Osteoblast (primary cell): Measurements from ENCODE around the gene CACNA2D3. TPM values are rescaled to one million over a fixed set of nuclear protein-coding genes. Genes with fewer than 3 reads are reported as not detected.

Experiments
- DNase-seq: peaks from one replicate; pipeline ENCODE4 v3.0.0; 2011; ENCODE audit warnings: low spot score, mixed read lengths; ENCODE audit not compliant: insufficient read length; ENCODE audit errors: missing footprints
- H2AFZ ChIP-seq: 2 replicates; pipeline ENCODE4 v1.6.0; 2011; ENCODE audit warnings: mild to moderate bottlenecking, low read length
- H3K27ac ChIP-seq: 2 replicates; pipeline ENCODE4 v1.5.1; 2011; ENCODE audit warnings: mild to moderate bottlenecking, low read depth, low read length, moderate library complexity
- H3K27me3 ChIP-seq: 2 replicates; pipeline ENCODE4 v1.6.0; 2012; ENCODE audit warnings: mild to moderate bottlenecking, control low read depth, inconsistent platforms, low read length, moderate library complexity; ENCODE audit not compliant: insufficient read depth
- H3K36me3 ChIP-seq: 2 replicates; pipeline ENCODE4 v1.5.1; 2011; ENCODE audit warnings: mild to moderate bottlenecking, low read length, control low read depth, moderate library complexity; ENCODE audit not compliant: insufficient read depth
- H3K4me1 ChIP-seq: 2 replicates; pipeline ENCODE4 v1.5.1; 2011; ENCODE audit warnings: mild to moderate bottlenecking, low read length, control low read depth, moderate library complexity; ENCODE audit not compliant: insufficient read depth
- H3K4me2 ChIP-seq: 2 replicates; pipeline ENCODE4 v1.6.0; 2011; ENCODE audit warnings: mild to moderate bottlenecking, low read length; ENCODE audit not compliant: insufficient read depth
- H3K4me3 ChIP-seq: fragments of 200-600 bp; sonication (generic); 3 replicates; pipeline ENCODE4 v1.5.1; 2012; ENCODE audit warnings: mild to moderate bottlenecking, low read length, inconsistent platforms; ENCODE audit not compliant: insufficient read depth
- H3K79me2 ChIP-seq: 2 replicates; pipeline ENCODE4 v1.6.0; 2012; ENCODE audit warnings: mild to moderate bottlenecking, low read length, control low read depth, inconsistent platforms; ENCODE audit not compliant: insufficient read depth
- H3K9me3 ChIP-seq: 2 replicates; pipeline ENCODE4 v1.5.1; 2011; ENCODE audit warnings: low read depth, low read length, control low read depth
- H4K20me1 ChIP-seq: 2 replicates; pipeline ENCODE4 v1.6.0; 2012; ENCODE audit warnings: mild to moderate bottlenecking, low read length, control low read depth; ENCODE audit not compliant: insufficient read depth
- CTCF ChIP-seq: IDR thresholded peaks from 2 replicates; pipeline ENCODE4 v1.5.1; 2011; ENCODE audit warnings: mild to moderate bottlenecking, low read depth, low read length, moderate library complexity; ENCODE audit errors: extremely low read depth
- total RNA-seq: library from RNA; depleted of rRNA; stranded (reverse); fragments of >200 nt; gene quantifications from 2 replicates; pipeline ENCODE4 v1.2.3, GENCODE V29; 2012

CACNA2D3 gene
- total RNA-seq, 1 donor, result 0.36 TPM

DNA sequence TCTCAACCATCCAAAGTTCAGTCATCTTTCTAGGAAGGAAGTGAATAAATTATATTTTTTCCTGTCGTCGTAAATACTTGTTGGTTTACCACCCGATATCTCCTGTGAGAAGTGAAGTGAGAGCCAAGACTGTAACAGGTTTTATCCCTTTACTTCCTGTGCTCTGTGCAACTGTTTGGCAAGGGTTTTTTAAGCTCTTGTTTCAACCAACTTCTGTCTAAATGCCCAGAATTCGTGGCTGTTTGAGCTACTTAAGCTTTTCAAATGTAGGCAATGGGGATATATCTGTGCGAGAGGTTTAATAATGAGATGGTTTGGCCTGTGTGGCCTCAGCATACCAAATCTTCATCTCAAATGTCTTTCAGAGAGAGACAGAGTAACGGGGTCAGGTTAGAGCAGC lies 670.8 kb downstream of the CACNA2D3 start:
- no peaks in the 10 kb centered on the region for H3K79me2 ChIP-seq
- H3K27me3 ChIP-seq, result peaks cover 9% of the 10 kb centered on the region
- H3K9me3 ChIP-seq, result no peaks in the 10 kb centered on the region
- no peak overlapping the region for H3K27ac ChIP-seq
- H3K36me3 ChIP-seq, result no peaks in the 10 kb centered on the region
- no peak overlapping the region for H3K4me3 ChIP-seq
- H2AFZ ChIP-seq, result no peak overlapping the region
- no peak for TF ChIP-seq CTCF
- H4K20me1 ChIP-seq, result no peaks in the 10 kb centered on the region
- no peaks in the 10 kb centered on the region for H3K4me1 ChIP-seq
- no peak for DNase-seq
- H3K4me2 ChIP-seq, result no peak overlapping the region

GRCh38 chr3:54797111-54797510 lies 674.8 kb downstream of the CACNA2D3 start:
- Histone ChIP-seq H3K27me3 (peaks cover 9% of the 10 kb centered on the region), H2AFZ (no peak overlapping the region), H3K36me3 (no peaks in the 10 kb centered on the region), H3K79me2 (no peaks in the 10 kb centered on the region), H3K4me2 (no peak overlapping the region), H3K27ac (no peak overlapping the region), H4K20me1 (no peaks in the 10 kb centered on the region), H3K9me3 (no peaks in the 10 kb centered on the region), H3K4me1 (no peaks in the 10 kb centered on the region), H3K4me3 (no peak overlapping the region)
- no peak for DNase-seq
- TF ChIP-seq CTCF, result no peak

DNA sequence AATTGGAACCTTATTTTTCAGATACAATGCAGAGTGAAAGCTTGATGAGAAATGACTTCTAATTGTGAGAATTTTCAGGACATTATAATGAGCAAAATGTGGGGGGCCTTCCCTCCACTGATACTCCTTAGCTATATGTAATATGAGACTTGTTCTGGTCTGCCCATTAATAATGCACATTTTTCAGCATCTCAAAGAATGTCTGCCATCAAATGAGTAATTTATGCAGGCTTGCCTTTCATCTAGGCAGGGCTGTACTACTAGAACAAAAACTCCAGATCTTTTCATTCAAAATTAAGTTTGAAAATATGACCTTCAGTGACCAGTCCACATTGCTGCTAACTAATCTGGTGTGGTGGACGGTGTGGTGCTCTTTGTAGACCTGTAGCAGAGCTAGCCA lies 678.1 kb downstream of the CACNA2D3 start:
- H3K79me2 ChIP-seq, result no peaks in the 10 kb centered on the region
- H3K4me1 ChIP-seq, result no peaks in the 10 kb centered on the region
- H3K27me3 ChIP-seq, result no peaks in the 10 kb centered on the region
- DNase-seq, result no peak
- H3K4me2 ChIP-seq, result no peak overlapping the region
- H3K27ac ChIP-seq, result no peak overlapping the region
- no peaks in the 10 kb centered on the region for H4K20me1 ChIP-seq
- H3K4me3 ChIP-seq, result no peak overlapping the region
- TF ChIP-seq CTCF, result no peak
- no peaks in the 10 kb centered on the region for H3K36me3 ChIP-seq
- no peaks in the 10 kb centered on the region for H3K9me3 ChIP-seq
- H2AFZ ChIP-seq, result no peak overlapping the region

- no peaks in the 10 kb centered on the region for H3K79me2 ChIP-seq
- no peaks in the 10 kb centered on the region for H3K36me3 ChIP-seq
- no peak overlapping the region for H3K4me2 ChIP-seq
- TF ChIP-seq CTCF, result no peak
- no peak overlapping the region for H2AFZ ChIP-seq
- H3K4me3 ChIP-seq, result no peak overlapping the region
- H3K27ac ChIP-seq, result no peak overlapping the region
- DNase-seq, result no peak
- H3K27me3 ChIP-seq, result no peaks in the 10 kb centered on the region
- no peaks in the 10 kb centered on the region for H3K4me1 ChIP-seq
- no peaks in the 10 kb centered on the region for H3K9me3 ChIP-seq
- no peaks in the 10 kb centered on the region for H4K20me1 ChIP-seq
Observed at GRCh38 chr3:54801977-54802376, 679.6 kb downstream of the CACNA2D3 start.
